ENCODE data around the gene MS4A3.

GRCh38 chr11:60077981-60078380 is 21.5 kb downstream of the MS4A3 start:
- no peak for TF ChIP-seq CTCF (conservative IDR thresholded peaks at IDR 0.05; ENCODE audit: low read length)
- no peak for TF ChIP-seq EZH2phosphoT487 (IDR thresholded peaks at IDR 0.05; ENCODE audit: borderline replicate concordance, low read depth, low read length)
